Esophagus squamous epithelium (tissue), 4 donors: ENCODE data around the gene NMNAT3.

ENCODE experiments used
- POLR2A ChIP-seq, 4 donors: fragments of 450-650 bp; IDR thresholded peaks; one replicate each; pipeline ENCODE4 v1.6.1; 2017; ENCODE audit warnings: antibody characterized with exemption in 4 of 4, mild to moderate bottlenecking in 4 of 4, moderate library complexity in 3 of 4
- TF ChIP-seq, protein P1 (sequence below), 6 experiments: fragments of 450-650 bp in 4 of 6; fragments of 200-600 bp in 2 of 6; sonication (generic) in 2 of 6; IDR thresholded peaks; one replicate each; pipeline ENCODE4 v1.5.1; 2016 to 2019; ENCODE audit warnings: antibody characterized with exemption in 6 of 6, mild to moderate bottlenecking in 4 of 6, moderate library complexity in 4 of 6

DNA sequence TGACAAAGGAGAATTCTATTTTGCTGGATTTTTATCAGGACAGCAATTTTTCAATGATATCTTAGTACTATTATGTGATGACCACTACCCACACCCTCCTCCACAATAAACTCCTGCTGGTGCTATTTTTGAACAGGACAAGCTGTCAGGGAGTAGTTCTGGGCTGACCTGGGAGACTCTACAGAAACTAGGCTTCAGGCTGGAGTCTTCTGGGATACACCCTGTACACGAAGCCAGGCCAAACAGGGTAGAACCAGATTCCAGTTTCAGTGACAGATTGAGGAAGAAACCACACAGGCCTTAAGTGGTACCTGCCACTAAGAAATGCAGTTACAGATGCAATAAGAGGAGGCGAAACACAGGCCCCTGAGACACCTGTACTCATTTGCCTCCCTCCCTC is 12.8 kb downstream of the NMNAT3 start:
- TF ChIP-seq, protein P1, sequence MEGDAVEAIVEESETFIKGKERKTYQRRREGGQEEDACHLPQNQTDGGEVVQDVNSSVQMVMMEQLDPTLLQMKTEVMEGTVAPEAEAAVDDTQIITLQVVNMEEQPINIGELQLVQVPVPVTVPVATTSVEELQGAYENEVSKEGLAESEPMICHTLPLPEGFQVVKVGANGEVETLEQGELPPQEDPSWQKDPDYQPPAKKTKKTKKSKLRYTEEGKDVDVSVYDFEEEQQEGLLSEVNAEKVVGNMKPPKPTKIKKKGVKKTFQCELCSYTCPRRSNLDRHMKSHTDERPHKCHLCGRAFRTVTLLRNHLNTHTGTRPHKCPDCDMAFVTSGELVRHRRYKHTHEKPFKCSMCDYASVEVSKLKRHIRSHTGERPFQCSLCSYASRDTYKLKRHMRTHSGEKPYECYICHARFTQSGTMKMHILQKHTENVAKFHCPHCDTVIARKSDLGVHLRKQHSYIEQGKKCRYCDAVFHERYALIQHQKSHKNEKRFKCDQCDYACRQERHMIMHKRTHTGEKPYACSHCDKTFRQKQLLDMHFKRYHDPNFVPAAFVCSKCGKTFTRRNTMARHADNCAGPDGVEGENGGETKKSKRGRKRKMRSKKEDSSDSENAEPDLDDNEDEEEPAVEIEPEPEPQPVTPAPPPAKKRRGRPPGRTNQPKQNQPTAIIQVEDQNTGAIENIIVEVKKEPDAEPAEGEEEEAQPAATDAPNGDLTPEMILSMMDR (IDR thresholded peaks at IDR 0.05), result no peak
- TF ChIP-seq POLR2A (IDR thresholded peaks at IDR 0.05), result no peak
